ENCODE results near the gene VPS41.

VPS41 gene

DNA sequence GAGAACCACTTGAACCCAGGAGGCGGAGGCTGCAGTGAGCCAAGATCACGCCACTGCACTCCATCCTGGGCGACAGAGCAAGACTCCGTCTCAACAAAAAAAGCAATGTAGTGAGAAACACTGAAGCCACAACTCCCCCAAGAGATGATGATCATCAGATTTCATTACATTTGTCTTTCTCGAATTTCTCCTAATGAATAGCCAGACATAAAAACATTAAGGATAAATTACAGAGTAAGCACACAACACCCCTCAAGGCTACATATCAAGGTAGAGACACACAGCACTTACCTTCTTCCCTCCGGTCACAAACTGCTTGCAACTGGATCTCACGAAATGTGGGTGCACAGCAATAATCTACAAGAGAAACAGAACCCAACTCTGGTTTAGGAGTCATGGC lies 91.5 kb downstream of the VPS41 start:
- Histone ChIP-seq H3K14ac (ENCODE audit: low read length) (no peak overlapping the region), H2BK15ac (ENCODE audit: low read length) (no peak overlapping the region), H2AFZ (ENCODE audit: low read length) (no peak overlapping the region), H3K27ac (replicated peaks; ENCODE audit: low read length) (no peak overlapping the region), H4K8ac (ENCODE audit: low read depth, low read length) (no peak overlapping the region), H2BK12ac (ENCODE audit: low read length) (no peak overlapping the region), H3K18ac (ENCODE audit: low read length) (no peak overlapping the region), H2BK5ac (ENCODE audit: low read length) (no peak overlapping the region), H3K9ac (ENCODE audit: low read depth, low read length, poor library complexity) (no peak overlapping the region), H2AK5ac (ENCODE audit: low read depth, low read length) (no peak overlapping the region), H3K23ac (ENCODE audit: low read depth, low read length, poor library complexity) (no peak overlapping the region), H3K4me1 (ENCODE audit: control insufficient read depth in 2 of 2, insufficient read depth in 1 of 2, low read depth in 1 of 2, low read length in 2 of 2) (no peaks in the 10 kb centered on the region), H3K9me3 (replicated peaks in 1 of 2; ENCODE audit: control insufficient read depth in 2 of 2, insufficient read depth in 1 of 2, low read depth in 1 of 2, low read length in 2 of 2) (no peaks in the 10 kb centered on the region), H4K91ac (ENCODE audit: low read depth, low read length, poor library complexity) (no peak overlapping the region), H3K4ac (ENCODE audit: low read length) (no peak overlapping the region), H3K79me1 (ENCODE audit: low read depth, low read length) (no peaks in the 10 kb centered on the region), H3K4me3 (ENCODE audit: low read length in 2 of 2) (no peak overlapping the region), H3K4me2 (ENCODE audit: insufficient read depth, low read length, poor library complexity, severe bottlenecking) (no peak overlapping the region), H3K27me3 (ENCODE audit: control insufficient read depth in 3 of 3, insufficient read depth in 3 of 3, low read depth in 1 of 3, low read length in 3 of 3) (no peaks in the 10 kb centered on the region), H2BK120ac (ENCODE audit: low read depth, low read length) (no peak overlapping the region), H3K36me3 (replicated peaks in 1 of 2; ENCODE audit: control insufficient read depth in 2 of 2, insufficient read depth in 2 of 2, low read length in 2 of 2) (peaks cover 2 to 15% of the 10 kb centered on the region in 2 donors)
- DNase-seq (ENCODE audit: low spot score) = no peak
- no CpG with 5 or more reads among the region's 7 CpGs for WGBS, 2 donors (ENCODE audit: extremely low coverage in 2 of 2, insufficient read length in 2 of 2, insufficient replicate concordance in 1 of 2)

DNA sequence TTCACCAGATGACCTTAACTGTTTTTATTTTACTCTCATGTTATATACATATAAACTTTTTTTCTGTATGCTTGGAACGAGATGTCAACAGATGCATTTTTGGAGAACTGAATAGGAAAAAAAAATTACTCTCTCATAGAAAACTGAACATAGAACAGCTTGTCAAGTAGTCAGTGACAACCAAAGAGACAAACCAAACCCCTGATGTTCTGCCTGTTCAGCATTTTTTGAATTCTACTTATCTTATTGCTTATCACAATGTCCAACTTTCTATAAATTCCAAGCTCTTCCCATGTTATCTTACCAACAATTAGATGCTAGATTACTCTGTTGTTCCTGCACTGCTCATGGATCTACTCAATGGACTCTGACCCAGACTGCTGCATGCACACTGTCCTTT lies 95.2 kb downstream of the VPS41 start:
- Histone ChIP-seq H3K9me3 (replicated peaks in 1 of 2; ENCODE audit: control insufficient read depth in 2 of 2, insufficient read depth in 1 of 2, low read depth in 1 of 2, low read length in 2 of 2) (no peaks in the 10 kb centered on the region), H3K9ac (ENCODE audit: low read depth, low read length, poor library complexity) (no peak overlapping the region), H3K14ac (ENCODE audit: low read length) (no peak overlapping the region), H2BK12ac (ENCODE audit: low read length) (no peak overlapping the region), H3K4me1 (ENCODE audit: control insufficient read depth in 2 of 2, insufficient read depth in 1 of 2, low read depth in 1 of 2, low read length in 2 of 2) (no peaks in the 10 kb centered on the region), H3K79me1 (ENCODE audit: low read depth, low read length) (no peaks in the 10 kb centered on the region), H3K4me2 (ENCODE audit: insufficient read depth, low read length, poor library complexity, severe bottlenecking) (no peak overlapping the region), H3K36me3 (replicated peaks in 1 of 2; ENCODE audit: control insufficient read depth in 2 of 2, insufficient read depth in 2 of 2, low read length in 2 of 2) (peaks cover 0 to 15% of the 10 kb centered on the region in 2 donors), H3K27ac (replicated peaks; ENCODE audit: low read length) (no peak overlapping the region), H3K4ac (ENCODE audit: low read length) (no peak overlapping the region), H4K91ac (ENCODE audit: low read depth, low read length, poor library complexity) (no peak overlapping the region), H2AFZ (ENCODE audit: low read length) (no peak overlapping the region), H3K23ac (ENCODE audit: low read depth, low read length, poor library complexity) (no peak overlapping the region), H2BK15ac (ENCODE audit: low read length) (no peak overlapping the region), H3K27me3 (ENCODE audit: control insufficient read depth in 3 of 3, insufficient read depth in 3 of 3, low read depth in 1 of 3, low read length in 3 of 3) (no peaks in the 10 kb centered on the region), H3K18ac (ENCODE audit: low read length) (no peak overlapping the region), H4K8ac (ENCODE audit: low read depth, low read length) (no peak overlapping the region), H2AK5ac (ENCODE audit: low read depth, low read length) (no peak overlapping the region), H2BK120ac (ENCODE audit: low read depth, low read length) (no peak overlapping the region), H3K4me3 (ENCODE audit: low read length in 2 of 2) (no peak overlapping the region), H2BK5ac (ENCODE audit: low read length) (no peak overlapping the region)
- DNase-seq (ENCODE audit: low spot score) = no peak
- WGBS, 2 donors (ENCODE audit: extremely low coverage in 2 of 2, insufficient read length in 2 of 2, insufficient replicate concordance in 1 of 2) = no CpG with 5 or more reads among the region's 1 CpG

GRCh38 chr7:38806912-38807311 lies 102.1 kb downstream of the VPS41 start:
- no peak for DNase-seq (ENCODE audit: low spot score)
- H3K9ac ChIP-seq (ENCODE audit: low read depth, low read length, poor library complexity) = no peak overlapping the region
- no peaks in the 10 kb centered on the region for H3K36me3 ChIP-seq (replicated peaks in 1 of 2; ENCODE audit: control insufficient read depth in 2 of 2, insufficient read depth in 2 of 2, low read length in 2 of 2)
- no peak overlapping the region for H2BK120ac ChIP-seq (ENCODE audit: low read depth, low read length)
- H4K8ac ChIP-seq (ENCODE audit: low read depth, low read length) = no peak overlapping the region
- no peak overlapping the region for H3K23ac ChIP-seq (ENCODE audit: low read depth, low read length, poor library complexity)
- H2BK12ac ChIP-seq (ENCODE audit: low read length) = no peak overlapping the region
- H3K14ac ChIP-seq (ENCODE audit: low read length) = no peak overlapping the region
- H3K18ac ChIP-seq (ENCODE audit: low read length) = no peak overlapping the region
- no peaks in the 10 kb centered on the region for H3K9me3 ChIP-seq (replicated peaks in 1 of 2; ENCODE audit: control insufficient read depth in 2 of 2, insufficient read depth in 1 of 2, low read depth in 1 of 2, low read length in 2 of 2)
- H2BK5ac ChIP-seq (ENCODE audit: low read length) = no peak overlapping the region
- H3K79me1 ChIP-seq (ENCODE audit: low read depth, low read length) = no peaks in the 10 kb centered on the region
- no peaks in the 10 kb centered on the region for H3K4me1 ChIP-seq (ENCODE audit: control insufficient read depth in 2 of 2, insufficient read depth in 1 of 2, low read depth in 1 of 2, low read length in 2 of 2)
- H2AK5ac ChIP-seq (ENCODE audit: low read depth, low read length) = no peak overlapping the region
- no peak overlapping the region for H4K91ac ChIP-seq (ENCODE audit: low read depth, low read length, poor library complexity)
- H3K27ac ChIP-seq (replicated peaks; ENCODE audit: low read length) = no peak overlapping the region
- H3K4me2 ChIP-seq (ENCODE audit: insufficient read depth, low read length, poor library complexity, severe bottlenecking) = no peak overlapping the region
- no peak overlapping the region for H3K4me3 ChIP-seq (ENCODE audit: low read length in 2 of 2)
- no peaks in the 10 kb centered on the region for H3K27me3 ChIP-seq (ENCODE audit: control insufficient read depth in 3 of 3, insufficient read depth in 3 of 3, low read depth in 1 of 3, low read length in 3 of 3)
- no CpG with 5 or more reads among the region's 2 CpGs for WGBS, 2 donors (ENCODE audit: extremely low coverage in 2 of 2, insufficient read length in 2 of 2, insufficient replicate concordance in 1 of 2)
- H2AFZ ChIP-seq (ENCODE audit: low read length) = no peak overlapping the region
- no peak overlapping the region for H2BK15ac ChIP-seq (ENCODE audit: low read length)
- no peak overlapping the region for H3K4ac ChIP-seq (ENCODE audit: low read length)

DNA sequence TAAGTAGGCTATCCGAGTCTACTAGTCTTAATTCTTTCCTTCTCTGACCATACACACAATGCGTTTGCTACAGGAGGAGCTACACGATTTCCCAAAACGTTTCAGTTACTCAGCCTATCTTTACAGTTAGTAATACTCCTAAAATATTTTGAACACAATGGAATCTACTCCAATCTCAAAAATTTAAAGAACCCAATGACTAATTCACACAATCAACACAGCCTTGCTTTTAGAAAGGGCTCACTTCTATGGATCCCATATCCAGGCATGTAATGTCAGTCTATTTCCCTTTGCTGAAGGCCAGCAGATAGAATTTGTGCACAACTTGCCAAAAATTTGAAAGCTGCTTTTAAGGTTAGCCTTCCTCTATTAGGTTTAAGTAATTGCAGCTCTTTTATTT lies 107.2 kb downstream of the VPS41 start:
- H2AFZ ChIP-seq (ENCODE audit: low read length) = no peak overlapping the region
- no peaks in the 10 kb centered on the region for H3K79me1 ChIP-seq (ENCODE audit: low read depth, low read length)
- no CpG with 5 or more reads among the region's 4 CpGs for whole genome bisulfite sequencing, 2 donors (ENCODE audit: extremely low coverage in 2 of 2, insufficient read length in 2 of 2, insufficient replicate concordance in 1 of 2)
- no peak overlapping the region for H4K91ac ChIP-seq (ENCODE audit: low read depth, low read length, poor library complexity)
- H4K8ac ChIP-seq (ENCODE audit: low read depth, low read length) = no peak overlapping the region
- H3K27me3 ChIP-seq (ENCODE audit: control insufficient read depth in 3 of 3, insufficient read depth in 3 of 3, low read depth in 1 of 3, low read length in 3 of 3) = no peaks in the 10 kb centered on the region
- H3K23ac ChIP-seq (ENCODE audit: low read depth, low read length, poor library complexity) = no peak overlapping the region
- H2AK5ac ChIP-seq (ENCODE audit: low read depth, low read length) = no peak overlapping the region
- H2BK15ac ChIP-seq (ENCODE audit: low read length) = no peak overlapping the region
- H3K4me2 ChIP-seq (ENCODE audit: insufficient read depth, low read length, poor library complexity, severe bottlenecking) = no peak overlapping the region
- H2BK12ac ChIP-seq (ENCODE audit: low read length) = no peak overlapping the region
- H3K18ac ChIP-seq (ENCODE audit: low read length) = no peak overlapping the region
- no peaks in the 10 kb centered on the region for H3K4me1 ChIP-seq (ENCODE audit: control insufficient read depth in 2 of 2, insufficient read depth in 1 of 2, low read depth in 1 of 2, low read length in 2 of 2)
- no peak overlapping the region for H2BK5ac ChIP-seq (ENCODE audit: low read length)
- H3K14ac ChIP-seq (ENCODE audit: low read length) = no peak overlapping the region
- no peak for DNase-seq (ENCODE audit: low spot score)
- H3K4me3 ChIP-seq (ENCODE audit: low read length in 2 of 2) = no peak overlapping the region
- H3K36me3 ChIP-seq (replicated peaks in 1 of 2; ENCODE audit: control insufficient read depth in 2 of 2, insufficient read depth in 2 of 2, low read length in 2 of 2) = no peaks in the 10 kb centered on the region
- H2BK120ac ChIP-seq (ENCODE audit: low read depth, low read length) = no peak overlapping the region
- no peak overlapping the region for H3K9ac ChIP-seq (ENCODE audit: low read depth, low read length, poor library complexity)
- H3K27ac ChIP-seq (replicated peaks; ENCODE audit: low read length) = no peak overlapping the region
- no peaks in the 10 kb centered on the region for H3K9me3 ChIP-seq (replicated peaks in 1 of 2; ENCODE audit: control insufficient read depth in 2 of 2, insufficient read depth in 1 of 2, low read depth in 1 of 2, low read length in 2 of 2)
- H3K4ac ChIP-seq (ENCODE audit: low read length) = no peak overlapping the region

Data from neuronal stem cell (in vitro differentiated cells).